Measurements from ENCODE around the gene GARIN3.
"Not testable (repeated sequence)": the region's sequence is repeated elsewhere in the genome, so short reads cannot be mapped to it uniquely, and the experiment has no call there.

Gene GARIN3

GRCh38 chr5:157188270-157188669 is 22.2 kb upstream of the GARIN3 start:
- Histone ChIP-seq H3K27ac (no peak overlapping the region), H3K27me3 (peaks cover 9% of the 10 kb centered on the region), H3K4me3 (ENCODE audit: low read depth in 1 of 2, low read length in 1 of 2) (no peak overlapping the region), H3K4me1 (ENCODE audit: control insufficient read depth in 1 of 2, insufficient read depth in 1 of 2, low read depth in 1 of 2, low read length in 1 of 2) (no peaks in the 10 kb centered on the region), H3K9me3 (no peaks in the 10 kb centered on the region), H3K36me3 (no peaks in the 10 kb centered on the region)
- TF ChIP-seq CTCF (IDR thresholded peaks at IDR 0.05) = no peak

- Histone ChIP-seq H3K4me3 (ENCODE audit: low read depth in 1 of 2, low read length in 1 of 2) (no peak overlapping the region), H3K9me3 (no peaks in the 10 kb centered on the region), H3K4me1 (ENCODE audit: control insufficient read depth in 1 of 2, insufficient read depth in 1 of 2, low read depth in 1 of 2, low read length in 1 of 2) (no peaks in the 10 kb centered on the region), H3K27ac (no peak overlapping the region), H3K27me3 (peaks cover 14% of the 10 kb centered on the region), H3K36me3 (no peaks in the 10 kb centered on the region)
- TF ChIP-seq CTCF (IDR thresholded peaks at IDR 0.05) = no peak
Measured at GRCh38 chr5:157187046-157187754, 21.1 kb upstream of the GARIN3 start.

GRCh38 chr5:157186309-157187045 is 20.4 kb upstream of the GARIN3 start:
- H3K4me3 ChIP-seq (ENCODE audit: low read depth in 1 of 2, low read length in 1 of 2) = no peak overlapping the region
- H3K27ac ChIP-seq = no peak overlapping the region
- H3K4me1 ChIP-seq (ENCODE audit: control insufficient read depth in 1 of 2, insufficient read depth in 1 of 2, low read depth in 1 of 2, low read length in 1 of 2) = no peaks in the 10 kb centered on the region
- no peaks in the 10 kb centered on the region for H3K9me3 ChIP-seq
- H3K36me3 ChIP-seq = no peaks in the 10 kb centered on the region
- peaks cover 21% of the 10 kb centered on the region for H3K27me3 ChIP-seq
- TF ChIP-seq CTCF (IDR thresholded peaks at IDR 0.05) = no peak

- not testable (repeated sequence) for H3K4me3 ChIP-seq (ENCODE audit: low read depth in 1 of 2, low read length in 1 of 2); H3K4me1 ChIP-seq (ENCODE audit: control insufficient read depth in 1 of 2, insufficient read depth in 1 of 2, low read depth in 1 of 2, low read length in 1 of 2); H3K9me3 ChIP-seq; H3K27ac ChIP-seq; H3K36me3 ChIP-seq
- H3K27me3 ChIP-seq = peaks cover 33% of the 10 kb centered on the region
Measured at GRCh38 chr5:157185122-157185521, 19.1 kb upstream of the GARIN3 start.

- Histone ChIP-seq H3K27me3 (peaks cover 40% of the 10 kb centered on the region), H3K9me3 (no peaks in the 10 kb centered on the region), H3K4me3 (ENCODE audit: low read depth in 1 of 2, low read length in 1 of 2) (no peak overlapping the region), H3K36me3 (no peaks in the 10 kb centered on the region), H3K27ac (no peak overlapping the region), H3K4me1 (ENCODE audit: control insufficient read depth in 1 of 2, insufficient read depth in 1 of 2, low read depth in 1 of 2, low read length in 1 of 2) (no peaks in the 10 kb centered on the region)
- TF ChIP-seq CTCF (IDR thresholded peaks at IDR 0.05) = no peak
Measured at GRCh38 chr5:157184117-157184670, 18.1 kb upstream of the GARIN3 start.
